GM23338 (cell line): ENCODE data around the gene C15orf61.

Experiments used
- CREB1 ChIP-seq: fragments of 250-450 bp; sonication (Bioruptor Pico); IDR thresholded peaks from 2 replicates; pipeline ENCODE4 v1.5.0; 2020; ENCODE audit warnings: low read depth, mild to moderate bottlenecking, moderate library complexity
- EZH2 ChIP-seq: fragments of 200-600 bp; sonication (generic); IDR thresholded peaks from one replicate; pipeline ENCODE4 v1.8.0; 2017; ENCODE audit warnings: antibody characterized with exemption, mild to moderate bottlenecking, low read depth; ENCODE audit not compliant: unreplicated experiment
- EZH2phosphoT487 ChIP-seq: fragments of 200-600 bp; sonication (generic); IDR thresholded peaks from one replicate; pipeline ENCODE4 v1.8.1; 2018; ENCODE audit warnings: antibody characterized with exemption; ENCODE audit not compliant: unreplicated experiment
- JUNB ChIP-seq: IDR thresholded peaks from one replicate; pipeline ENCODE4 v1.6.1; 2016; ENCODE audit warnings: antibody characterized with exemption; ENCODE audit not compliant: unreplicated experiment
- POLR2AphosphoS5 ChIP-seq: IDR thresholded peaks from 2 replicates; pipeline ENCODE4 v1.6.1; 2016; ENCODE audit warnings: antibody characterized with exemption, low read depth
- STAT1 ChIP-seq: IDR thresholded peaks from one replicate; pipeline ENCODE4 v1.6.1; 2016; ENCODE audit warnings: antibody characterized with exemption; ENCODE audit not compliant: unreplicated experiment
- ZNF114 ChIP-seq: fragments of 250-450 bp; sonication (Bioruptor Pico); IDR thresholded peaks from 2 replicates; pipeline ENCODE4 v1.5.0; 2020; ENCODE audit warnings: mild to moderate bottlenecking, moderate library complexity
- TF ChIP-seq, protein P1 (sequence below): IDR thresholded peaks from one replicate; pipeline ENCODE4 v1.6.1; 2018; ENCODE audit warnings: antibody characterized with exemption; ENCODE audit not compliant: unreplicated experiment
- TF ChIP-seq, protein P2 (sequence below), 2 experiments: fragments of 200-600 bp in 1 of 2; sonication (generic) in 1 of 2; conservative IDR thresholded peaks; 2 replicates each; pipeline versions ENCODE4 v1.5.1 to v1.6.1; 2016 to 2017; ENCODE audit warnings: antibody characterized with exemption in 2 of 2, low read depth in 2 of 2, mild to moderate bottlenecking in 2 of 2, moderate library complexity in 1 of 2
- TF ChIP-seq, protein P3 (sequence below): fragments of 250-450 bp; sonication (Bioruptor Pico); IDR thresholded peaks from 2 replicates; pipeline ENCODE4 v1.5.0; 2020; ENCODE audit warnings: mild to moderate bottlenecking, moderate library complexity

DNA sequence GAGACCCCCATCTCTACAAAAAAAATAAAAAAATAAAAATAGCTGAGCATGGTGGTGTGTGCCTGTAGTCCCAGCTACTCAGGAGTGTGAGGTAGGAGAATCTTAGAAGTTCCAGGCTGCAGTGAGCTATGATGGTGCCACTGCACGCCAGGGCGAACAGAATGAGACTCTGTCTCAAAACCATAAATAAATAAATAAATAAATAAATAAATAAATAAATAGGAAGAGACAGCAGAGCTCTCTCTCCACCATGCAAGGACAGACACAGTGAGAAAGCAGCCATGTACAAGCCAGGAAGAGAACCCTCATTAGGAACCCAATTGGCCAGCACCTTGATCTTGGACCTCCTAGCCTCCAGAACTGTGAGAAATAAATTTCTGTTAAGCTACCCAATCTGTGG is 5.4 kb upstream of the C15orf61 start:
- TF ChIP-seq, protein P1, sequence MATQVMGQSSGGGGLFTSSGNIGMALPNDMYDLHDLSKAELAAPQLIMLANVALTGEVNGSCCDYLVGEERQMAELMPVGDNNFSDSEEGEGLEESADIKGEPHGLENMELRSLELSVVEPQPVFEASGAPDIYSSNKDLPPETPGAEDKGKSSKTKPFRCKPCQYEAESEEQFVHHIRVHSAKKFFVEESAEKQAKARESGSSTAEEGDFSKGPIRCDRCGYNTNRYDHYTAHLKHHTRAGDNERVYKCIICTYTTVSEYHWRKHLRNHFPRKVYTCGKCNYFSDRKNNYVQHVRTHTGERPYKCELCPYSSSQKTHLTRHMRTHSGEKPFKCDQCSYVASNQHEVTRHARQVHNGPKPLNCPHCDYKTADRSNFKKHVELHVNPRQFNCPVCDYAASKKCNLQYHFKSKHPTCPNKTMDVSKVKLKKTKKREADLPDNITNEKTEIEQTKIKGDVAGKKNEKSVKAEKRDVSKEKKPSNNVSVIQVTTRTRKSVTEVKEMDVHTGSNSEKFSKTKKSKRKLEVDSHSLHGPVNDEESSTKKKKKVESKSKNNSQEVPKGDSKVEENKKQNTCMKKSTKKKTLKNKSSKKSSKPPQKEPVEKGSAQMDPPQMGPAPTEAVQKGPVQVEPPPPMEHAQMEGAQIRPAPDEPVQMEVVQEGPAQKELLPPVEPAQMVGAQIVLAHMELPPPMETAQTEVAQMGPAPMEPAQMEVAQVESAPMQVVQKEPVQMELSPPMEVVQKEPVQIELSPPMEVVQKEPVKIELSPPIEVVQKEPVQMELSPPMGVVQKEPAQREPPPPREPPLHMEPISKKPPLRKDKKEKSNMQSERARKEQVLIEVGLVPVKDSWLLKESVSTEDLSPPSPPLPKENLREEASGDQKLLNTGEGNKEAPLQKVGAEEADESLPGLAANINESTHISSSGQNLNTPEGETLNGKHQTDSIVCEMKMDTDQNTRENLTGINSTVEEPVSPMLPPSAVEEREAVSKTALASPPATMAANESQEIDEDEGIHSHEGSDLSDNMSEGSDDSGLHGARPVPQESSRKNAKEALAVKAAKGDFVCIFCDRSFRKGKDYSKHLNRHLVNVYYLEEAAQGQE, result no peak
- TF ChIP-seq, protein P2, sequence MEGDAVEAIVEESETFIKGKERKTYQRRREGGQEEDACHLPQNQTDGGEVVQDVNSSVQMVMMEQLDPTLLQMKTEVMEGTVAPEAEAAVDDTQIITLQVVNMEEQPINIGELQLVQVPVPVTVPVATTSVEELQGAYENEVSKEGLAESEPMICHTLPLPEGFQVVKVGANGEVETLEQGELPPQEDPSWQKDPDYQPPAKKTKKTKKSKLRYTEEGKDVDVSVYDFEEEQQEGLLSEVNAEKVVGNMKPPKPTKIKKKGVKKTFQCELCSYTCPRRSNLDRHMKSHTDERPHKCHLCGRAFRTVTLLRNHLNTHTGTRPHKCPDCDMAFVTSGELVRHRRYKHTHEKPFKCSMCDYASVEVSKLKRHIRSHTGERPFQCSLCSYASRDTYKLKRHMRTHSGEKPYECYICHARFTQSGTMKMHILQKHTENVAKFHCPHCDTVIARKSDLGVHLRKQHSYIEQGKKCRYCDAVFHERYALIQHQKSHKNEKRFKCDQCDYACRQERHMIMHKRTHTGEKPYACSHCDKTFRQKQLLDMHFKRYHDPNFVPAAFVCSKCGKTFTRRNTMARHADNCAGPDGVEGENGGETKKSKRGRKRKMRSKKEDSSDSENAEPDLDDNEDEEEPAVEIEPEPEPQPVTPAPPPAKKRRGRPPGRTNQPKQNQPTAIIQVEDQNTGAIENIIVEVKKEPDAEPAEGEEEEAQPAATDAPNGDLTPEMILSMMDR (conservative IDR thresholded peaks at IDR 0.05; ENCODE audit: low read depth in 2 of 2), result no peak
- TF ChIP-seq POLR2AphosphoS5 (no peak), CREB1 (CRISPR knock-in tag) (no peak), EZH2 (no peak), JUNB (no peak), EZH2phosphoT487 (no peak), ZNF114 (CRISPR knock-in tag) (no peak), STAT1 (no peak)
- TF ChIP-seq, protein P3, sequence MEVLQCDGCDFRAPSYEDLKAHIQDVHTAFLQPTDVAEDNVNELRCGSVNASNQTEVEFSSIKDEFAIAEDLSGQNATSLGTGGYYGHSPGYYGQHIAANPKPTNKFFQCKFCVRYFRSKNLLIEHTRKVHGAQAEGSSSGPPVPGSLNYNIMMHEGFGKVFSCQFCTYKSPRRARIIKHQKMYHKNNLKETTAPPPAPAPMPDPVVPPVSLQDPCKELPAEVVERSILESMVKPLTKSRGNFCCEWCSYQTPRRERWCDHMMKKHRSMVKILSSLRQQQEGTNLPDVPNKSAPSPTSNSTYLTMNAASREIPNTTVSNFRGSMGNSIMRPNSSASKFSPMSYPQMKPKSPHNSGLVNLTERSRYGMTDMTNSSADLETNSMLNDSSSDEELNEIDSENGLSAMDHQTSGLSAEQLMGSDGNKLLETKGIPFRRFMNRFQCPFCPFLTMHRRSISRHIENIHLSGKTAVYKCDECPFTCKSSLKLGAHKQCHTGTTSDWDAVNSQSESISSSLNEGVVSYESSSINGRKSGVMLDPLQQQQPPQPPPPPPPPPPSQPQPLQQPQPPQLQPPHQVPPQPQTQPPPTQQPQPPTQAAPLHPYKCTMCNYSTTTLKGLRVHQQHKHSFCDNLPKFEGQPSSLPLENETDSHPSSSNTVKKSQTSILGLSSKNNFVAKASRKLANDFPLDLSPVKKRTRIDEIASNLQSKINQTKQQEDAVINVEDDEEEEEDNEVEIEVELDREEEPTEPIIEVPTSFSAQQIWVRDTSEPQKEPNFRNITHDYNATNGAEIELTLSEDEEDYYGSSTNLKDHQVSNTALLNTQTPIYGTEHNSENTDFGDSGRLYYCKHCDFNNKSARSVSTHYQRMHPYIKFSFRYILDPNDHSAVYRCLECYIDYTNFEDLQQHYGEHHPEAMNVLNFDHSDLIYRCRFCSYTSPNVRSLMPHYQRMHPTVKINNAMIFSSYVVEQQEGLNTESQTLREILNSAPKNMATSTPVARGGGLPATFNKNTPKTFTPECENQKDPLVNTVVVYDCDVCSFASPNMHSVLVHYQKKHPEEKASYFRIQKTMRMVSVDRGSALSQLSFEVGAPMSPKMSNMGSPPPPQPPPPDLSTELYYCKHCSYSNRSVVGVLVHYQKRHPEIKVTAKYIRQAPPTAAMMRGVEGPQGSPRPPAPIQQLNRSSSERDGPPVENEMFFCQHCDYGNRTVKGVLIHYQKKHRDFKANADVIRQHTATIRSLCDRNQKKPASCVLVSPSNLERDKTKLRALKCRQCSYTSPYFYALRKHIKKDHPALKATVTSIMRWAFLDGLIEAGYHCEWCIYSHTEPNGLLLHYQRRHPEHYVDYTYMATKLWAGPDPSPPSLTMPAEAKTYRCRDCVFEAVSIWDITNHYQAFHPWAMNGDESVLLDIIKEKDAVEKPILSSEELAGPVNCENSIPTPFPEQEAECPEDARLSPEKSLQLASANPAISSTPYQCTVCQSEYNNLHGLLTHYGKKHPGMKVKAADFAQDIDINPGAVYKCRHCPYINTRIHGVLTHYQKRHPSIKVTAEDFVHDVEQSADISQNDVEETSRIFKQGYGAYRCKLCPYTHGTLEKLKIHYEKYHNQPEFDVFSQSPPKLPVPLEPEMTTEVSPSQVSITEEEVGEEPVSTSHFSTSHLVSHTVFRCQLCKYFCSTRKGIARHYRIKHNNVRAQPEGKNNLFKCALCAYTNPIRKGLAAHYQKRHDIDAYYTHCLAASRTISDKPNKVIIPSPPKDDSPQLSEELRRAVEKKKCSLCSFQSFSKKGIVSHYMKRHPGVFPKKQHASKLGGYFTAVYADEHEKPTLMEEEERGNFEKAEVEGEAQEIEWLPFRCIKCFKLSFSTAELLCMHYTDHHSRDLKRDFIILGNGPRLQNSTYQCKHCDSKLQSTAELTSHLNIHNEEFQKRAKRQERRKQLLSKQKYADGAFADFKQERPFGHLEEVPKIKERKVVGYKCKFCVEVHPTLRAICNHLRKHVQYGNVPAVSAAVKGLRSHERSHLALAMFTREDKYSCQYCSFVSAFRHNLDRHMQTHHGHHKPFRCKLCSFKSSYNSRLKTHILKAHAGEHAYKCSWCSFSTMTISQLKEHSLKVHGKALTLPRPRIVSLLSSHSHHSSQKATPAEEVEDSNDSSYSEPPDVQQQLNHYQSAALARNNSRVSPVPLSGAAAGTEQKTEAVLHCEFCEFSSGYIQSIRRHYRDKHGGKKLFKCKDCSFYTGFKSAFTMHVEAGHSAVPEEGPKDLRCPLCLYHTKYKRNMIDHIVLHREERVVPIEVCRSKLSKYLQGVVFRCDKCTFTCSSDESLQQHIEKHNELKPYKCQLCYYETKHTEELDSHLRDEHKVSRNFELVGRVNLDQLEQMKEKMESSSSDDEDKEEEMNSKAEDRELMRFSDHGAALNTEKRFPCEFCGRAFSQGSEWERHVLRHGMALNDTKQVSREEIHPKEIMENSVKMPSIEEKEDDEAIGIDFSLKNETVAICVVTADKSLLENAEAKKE (CRISPR knock-in tag), result no peak
